Left ventricle myocardium inferior (tissue), 1 donor: Measurements from ENCODE around the gene CDR2L. TPM values are rescaled to one million over a fixed set of nuclear protein-coding genes. Genes with fewer than 3 reads are reported as not detected.
A peak's percentile ranks its signal among the peaks of the same experiment; 100 is the strongest.

Experiments used
- DNase-seq: peaks from one replicate; pipeline ENCODE4 v3.0.0-alpha.2; 2020
- H3K27ac ChIP-seq: fragments of 200-600 bp; replicated peaks from 2 replicates; pipeline ENCODE4 v1.8.0; 2021
- H3K27me3 ChIP-seq: fragments of 200-600 bp; 2 replicates; pipeline ENCODE4 v1.8.0; 2021; ENCODE audit warnings: low read depth
- H3K36me3 ChIP-seq: fragments of 200-600 bp; 2 replicates; pipeline ENCODE4 v1.8.0; 2021
- H3K4me1 ChIP-seq: fragments of 200-600 bp; 2 replicates; pipeline ENCODE4 v1.8.0; 2021
- H3K4me3 ChIP-seq: fragments of 200-600 bp; 2 replicates; pipeline ENCODE4 v1.8.0; 2021; ENCODE audit warnings: mild to moderate bottlenecking, moderate library complexity
- H3K9me3 ChIP-seq: fragments of 200-600 bp; replicated peaks from 2 replicates; pipeline ENCODE4 v1.8.0; 2021
- CTCF ChIP-seq: fragments of 200-600 bp; IDR thresholded peaks from 2 replicates; pipeline ENCODE4 v1.8.0; 2021; ENCODE audit warnings: antibody characterized with exemption, mild to moderate bottlenecking, borderline replicate concordance
- intact Hi-C: fragments of 100-400 bp; cut with micrococcal nuclease; formaldehyde crosslinking; loops from one replicate; pipeline ENCODE4 v1.11.0; 2022
- total RNA-seq: library from RNA; stranded (reverse); fragmentation: NEBNext Ultra II Directional; extraction: Animal tissue kit (Norgen Biotek cat#: 25700); gene quantifications from one replicate; pipeline ENCODE4 v1.2.1, GENCODE V29; 2021
- donor health status: DM: no; HTN: yes; CAD: no; lungs with severe emphysema.

CDR2L gene
- total RNA-seq, 1 donor from 2014 or later, result 17.4 TPM

- no peak for TF ChIP-seq CTCF
- DNase-seq, result peak; percentile 97
- no peaks in the 10 kb centered on the region for H3K27me3 ChIP-seq
- no peaks in the 10 kb centered on the region for H3K9me3 ChIP-seq
- peaks cover 52% of the 10 kb centered on the region for H3K4me1 ChIP-seq
- intact Hi-C loops, result no loop called here
- H3K4me3 ChIP-seq, result peak within 1 kb of the TSS; percentile 99
- peaks cover 26% of the 10 kb centered on the region for H3K36me3 ChIP-seq
- H3K27ac ChIP-seq, result peak within 1 kb of the TSS; percentile 100
Measured at GRCh38 chr17:75046407-75047289, 59.2 kb downstream of the CDR2L start, which contains the start of the genes ATP5PD and KCTD2. Gene ATP5PD, minus strand, starts transcription at chr17:75046969. Its CDS starts 4,319 bp downstream, at chr17:75042650. Gene KCTD2, plus strand, starts transcription at chr17:75047225. Its CDS starts 26 bp downstream, at chr17:75047251.

- Histone ChIP-seq H3K27ac (peak overlapping the region; percentile 100), H3K4me1 (peaks cover 52% of the 10 kb centered on the region), H3K9me3 (no peaks in the 10 kb centered on the region), H3K36me3 (peaks cover 19% of the 10 kb centered on the region), H3K4me3 (peak overlapping the region; percentile 99), H3K27me3 (no peaks in the 10 kb centered on the region)
- intact Hi-C loops, result no loop called here
- DNase-seq, result peak; percentile 42
- no peak for TF ChIP-seq CTCF
Measured at GRCh38 chr17:75047398-75048098, 60.1 kb downstream of the CDR2L start.

- peaks cover 27% of the 10 kb centered on the region for H3K36me3 ChIP-seq
- H3K4me3 ChIP-seq, result peak overlapping the region; percentile 99
- no peak for TF ChIP-seq CTCF
- DNase-seq, result no peak
- H3K4me1 ChIP-seq, result peaks cover 49% of the 10 kb centered on the region
- H3K27ac ChIP-seq, result peak overlapping the region; percentile 100
- no peaks in the 10 kb centered on the region for H3K9me3 ChIP-seq
- intact Hi-C loops, result no loop called here
- no peaks in the 10 kb centered on the region for H3K27me3 ChIP-seq
Measured at GRCh38 chr17:75048249-75048878, 60.9 kb downstream of the CDR2L start.

GRCh38 chr17:75049057-75049456, 61.6 kb downstream of the CDR2L start:
- Histone ChIP-seq H3K4me1 (peaks cover 48% of the 10 kb centered on the region), H3K9me3 (no peaks in the 10 kb centered on the region), H3K4me3 (peak overlapping the region; percentile 99), H3K27me3 (no peaks in the 10 kb centered on the region), H3K36me3 (peaks cover 34% of the 10 kb centered on the region), H3K27ac (peak overlapping the region; percentile 100)
- intact Hi-C loops, result no loop called here
- no peak for TF ChIP-seq CTCF
- DNase-seq, result no peak

- Histone ChIP-seq H3K36me3 (peaks cover 40% of the 10 kb centered on the region), H3K9me3 (no peaks in the 10 kb centered on the region), H3K27ac (no peak overlapping the region), H3K4me1 (peaks cover 44% of the 10 kb centered on the region), H3K27me3 (no peaks in the 10 kb centered on the region), H3K4me3 (no peak overlapping the region)
- no peak for TF ChIP-seq CTCF
- intact Hi-C loops, result no loop called here
- DNase-seq, result no peak
Measured at GRCh38 chr17:75049706-75050105, 62.3 kb downstream of the CDR2L start.
